ENCODE results near the gene C1QTNF3. TPM values are rescaled to one million over a fixed set of nuclear protein-coding genes. Genes with fewer than 3 reads are reported as not detected.

C1QTNF3 gene
- total RNA-seq, 4 donors from 2014 or later, result 5.9 to 30.1 (median 8.7) TPM

- H3K4me1 ChIP-seq, result peaks cover 25% of the 10 kb centered on the region
- WGBS, result 66% methylated on average over 1 of the region's 1 CpG
These were observed 33.4 kb downstream of the C1QTNF3 start for GRCh38 chr5:34009610-34010009.

GRCh38 chr5:34008802-34009201 lies 34.2 kb downstream of the C1QTNF3 start:
- peaks cover 25% of the 10 kb centered on the region for H3K4me1 ChIP-seq
- H3K9me3 ChIP-seq, result no peaks in the 10 kb centered on the region
- DNase-seq (ENCODE audit: low spot score in 2 of 2), result no peak
- WGBS, result 6% methylated on average over 1 of the region's 1 CpG
- TF ChIP-seq EP300 (IDR thresholded peaks at IDR 0.05), result no peak
- peak overlapping the region; percentile 60 for H3K4me3 ChIP-seq
- H3K36me3 ChIP-seq, result peaks cover 1% of the 10 kb centered on the region
- no peaks in the 10 kb centered on the region for H3K27me3 ChIP-seq
- peak overlapping the region; percentile 93 for H3K27ac ChIP-seq

More at GRCh38 chr5:34009610-34010009, 33.4 kb downstream of the C1QTNF3 start:
- Histone ChIP-seq H3K4me3 (no peak overlapping the region), H3K9me3 (no peaks in the 10 kb centered on the region), H3K27me3 (no peaks in the 10 kb centered on the region), H3K27ac (no peak overlapping the region), H3K36me3 (no peaks in the 10 kb centered on the region)
- DNase-seq (ENCODE audit: low spot score in 2 of 2), result no peak
- TF ChIP-seq POLR2A (IDR thresholded peaks at IDR 0.05) (no peak), EP300 (IDR thresholded peaks at IDR 0.05) (no peak), CTCF (IDR thresholded peaks at IDR 0.05) (no peak), POLR2AphosphoS5 (IDR thresholded peaks at IDR 0.05) (no peak)

GRCh38 chr5:34007621-34008600 lies 35.1 kb downstream of the C1QTNF3 start, which contains the start of gene AMACR:
Gene AMACR, minus strand, starts transcription at chr5:34008050. Its CDS starts 31 bp downstream, at chr5:34008019.
- H3K4me3 ChIP-seq, result peak within 1 kb of the TSS; percentile 60

GRCh38 chr5:34007201-34007620 lies 35.8 kb downstream of the C1QTNF3 start:
- TF ChIP-seq POLR2A (IDR thresholded peaks at IDR 0.05), result no peak
- no peak for TF ChIP-seq CTCF (IDR thresholded peaks at IDR 0.05)
- no peak for TF ChIP-seq POLR2AphosphoS5 (IDR thresholded peaks at IDR 0.05)
- no peak for TF ChIP-seq EP300 (IDR thresholded peaks at IDR 0.05)
- Histone ChIP-seq H3K27me3 (no peaks in the 10 kb centered on the region), H3K4me1 (peaks cover 25% of the 10 kb centered on the region), H3K4me3 (peak overlapping the region; percentile 60), H3K27ac (peak overlapping the region; percentile 93), H3K9me3 (no peaks in the 10 kb centered on the region), H3K36me3 (peaks cover 8% of the 10 kb centered on the region)
- under 1% methylated on average over 11 of the region's 11 CpGs for WGBS
- DNase-seq (ENCODE audit: low spot score in 2 of 2), result no peak

More at GRCh38 chr5:34007621-34008600, 35.1 kb downstream of the C1QTNF3 start, which contains the start of gene AMACR:
- TF ChIP-seq CTCF (IDR thresholded peaks at IDR 0.05), result no peak
- TF ChIP-seq POLR2A (IDR thresholded peaks at IDR 0.05), result peak in 1 of 2 donors; percentile 47
- no peak for TF ChIP-seq EP300 (IDR thresholded peaks at IDR 0.05)
- TF ChIP-seq POLR2AphosphoS5 (IDR thresholded peaks at IDR 0.05), result no peak
- no peaks in the 10 kb centered on the region for H3K27me3 ChIP-seq
- WGBS, result under 1% methylated on average over 58 of the region's 76 CpGs
- peak within 1 kb of the TSS; percentile 93 for H3K27ac ChIP-seq
- DNase-seq (ENCODE audit: low spot score in 2 of 2), result peak; percentile 93 to 96
- no peaks in the 10 kb centered on the region for H3K9me3 ChIP-seq
- H3K4me1 ChIP-seq, result peaks cover 25% of the 10 kb centered on the region
- peaks cover 8% of the 10 kb centered on the region for H3K36me3 ChIP-seq

GRCh38 chr5:34005681-34006080 lies 37.3 kb downstream of the C1QTNF3 start:
- Histone ChIP-seq H3K4me3 (no peak overlapping the region), H3K36me3 (peaks cover 12% of the 10 kb centered on the region), H3K4me1 (peaks cover 25% of the 10 kb centered on the region), H3K27me3 (no peaks in the 10 kb centered on the region), H3K9me3 (no peaks in the 10 kb centered on the region), H3K27ac (no peak overlapping the region)
- DNase-seq (ENCODE audit: low spot score in 2 of 2), result no peak
- TF ChIP-seq CTCF (IDR thresholded peaks at IDR 0.05), result no peak
- no peak for TF ChIP-seq POLR2A (IDR thresholded peaks at IDR 0.05)
- no peak for TF ChIP-seq EP300 (IDR thresholded peaks at IDR 0.05)
- TF ChIP-seq POLR2AphosphoS5 (IDR thresholded peaks at IDR 0.05), result no peak
- WGBS, result 81% methylated on average over 4 of the region's 4 CpGs
